Astrocyte of the cerebellum (primary cell): ENCODE data around the gene CALM1.
A peak's percentile ranks its signal among the peaks of the same experiment; 100 is the strongest.
"Not testable (repeated sequence)": the region's sequence is repeated elsewhere in the genome, so short reads cannot be mapped to it uniquely, and the experiment has no call there.

Source experiments
- DNase-seq: peaks from one replicate; pipeline ENCODE4 v3.0.0-alpha.2; 2011; ENCODE audit warnings: low read depth
- H3K4me3 ChIP-seq: 2 replicates; pipeline ENCODE4 v1.5.1; 2011; ENCODE audit warnings: mild to moderate bottlenecking, low read depth, low read length, moderate library complexity
- CTCF ChIP-seq: IDR thresholded peaks from 2 replicates; pipeline ENCODE4 v1.5.1; 2012; ENCODE audit warnings: low read length, low read depth, moderate library complexity, mild to moderate bottlenecking; ENCODE audit errors: missing control alignments
- in situ Hi-C: cut with HindIII; loops from 2 replicates; pipeline ENCODE4 v1.10.0; 2017; ENCODE audit warnings: low sequenced_read_pairs

CALM1 gene

GRCh38 chr14:90388437-90388836 lies 8.4 kb upstream of the CALM1 start:
- no peak for TF ChIP-seq CTCF
- in situ Hi-C loops: no loop called here
- no peak for DNase-seq
- no peak overlapping the region for H3K4me3 ChIP-seq

- no peak overlapping the region for H3K4me3 ChIP-seq
- no peak for DNase-seq
- TF ChIP-seq CTCF: no peak
- in situ Hi-C loops: no loop called here
These were observed 7.8 kb upstream of the CALM1 start for GRCh38 chr14:90388982-90389381.

- in situ Hi-C loops: no loop called here
- TF ChIP-seq CTCF: no peak
- H3K4me3 ChIP-seq: no peak overlapping the region
- no peak for DNase-seq
These were observed 2.9 kb upstream of the CALM1 start for GRCh38 chr14:90393966-90394365.

- DNase-seq, H3K4me3 ChIP-seq, in situ Hi-C loops: not testable (repeated sequence)
These were observed 2.0 kb upstream of the CALM1 start for GRCh38 chr14:90394782-90395181.

GRCh38 chr14:90397425-90398314 lies 841 bp downstream of the CALM1 start:
- in situ Hi-C loops: no loop called here
- peak overlapping the region; percentile 93 for H3K4me3 ChIP-seq
- DNase-seq: no peak
- TF ChIP-seq CTCF: no peak

GRCh38 chr14:90398315-90398839 lies 1.5 kb downstream of the CALM1 start:
- DNase-seq: no peak
- H3K4me3 ChIP-seq: peak overlapping the region; percentile 93
- TF ChIP-seq CTCF: no peak
- in situ Hi-C loops: no loop called here

GRCh38 chr14:90398841-90399540 lies 2.2 kb downstream of the CALM1 start:
- TF ChIP-seq CTCF: no peak
- in situ Hi-C loops: no loop called here
- DNase-seq: no peak
- H3K4me3 ChIP-seq: peak overlapping the region; percentile 93
